Right lobe of liver (tissue), 4 donors: ENCODE measurements around the gene KRTAP12-3.

ENCODE experiments used
- CTCF ChIP-seq, 4 donors: fragments of 200-600 bp in 3 of 4; fragments of 450-650 bp in 1 of 4; IDR thresholded peaks; one replicate each; pipeline versions ENCODE4 v1.5.1 to v1.8.0; 2016 to 2022; ENCODE audit warnings: antibody characterized with exemption in 4 of 4, mild to moderate bottlenecking in 2 of 4
- POLR2A ChIP-seq: fragments of 450-650 bp; IDR thresholded peaks from one replicate; pipeline ENCODE4 v1.6.1; 2017; ENCODE audit warnings: antibody characterized with exemption, mild to moderate bottlenecking
- donor health status: DM: no; HTN: no; CAD: no.
- donor health status: DM: no; HTN: no; CAD: no.
- donor health status: DM: no; HTN: yes; CAD: no.

- no peak for TF ChIP-seq CTCF (IDR thresholded peaks at IDR 0.05)
- no peak for TF ChIP-seq POLR2A
These were observed 31.0 kb upstream of the KRTAP12-3 start, which contains the start of gene KRTAP10-9 for GRCh38 chr21:44626673-44627143.
